Measurements from ENCODE around the gene RASSF7. TPM values are rescaled to one million over a fixed set of nuclear protein-coding genes. Genes with fewer than 3 reads are reported as not detected.

Gene RASSF7
- total and polyA plus RNA-seq, 7 donors: 0.65 to 1.4 (median 0.92) TPM; not detected in 1

GRCh38 chr11:606245-606644 lies 45.5 kb downstream of the RASSF7 start:
- Histone ChIP-seq H3K27me3 (ENCODE audit: insufficient read depth in 3 of 3, low read length in 2 of 3) (no peaks in the 10 kb centered on the region), H3K4me3 (no peak overlapping the region), H3K27ac (no peak overlapping the region), H3K36me3 (ENCODE audit: insufficient read depth in 1 of 2, low read depth in 1 of 2) (peaks cover 12 to 99% of the 10 kb centered on the region in 2 donors), H3K4me1 (no peaks in the 10 kb centered on the region), H3K9me3 (no peaks in the 10 kb centered on the region)
- no peak for DNase-seq
- no peak for TF ChIP-seq CTCF (IDR thresholded peaks at IDR 0.05)
- ATAC-seq: peak; percentile 26 to 47 (median 32)
- WGBS, 3 donors: 62 to 79% (median 64%) methylated on average over 10 to 19 of the region's 19 CpGs
- intact Hi-C loops (cut with DNase I): no loop called here

- no peak overlapping the region for H3K27ac ChIP-seq
- peaks cover 6% of the 10 kb centered on the region for H3K4me1 ChIP-seq
- peaks cover 13 to 99% of the 10 kb centered on the region in 2 donors for H3K36me3 ChIP-seq (ENCODE audit: insufficient read depth in 1 of 2, low read depth in 1 of 2)
- H3K27me3 ChIP-seq (ENCODE audit: insufficient read depth in 3 of 3, low read length in 2 of 3): no peaks in the 10 kb centered on the region
- no peak for DNase-seq
- no peak overlapping the region for H3K4me3 ChIP-seq
- ATAC-seq: no peak
- WGBS, 3 donors: 89 to 93% (median 92%) methylated on average over 35 of the region's 35 CpGs
- intact Hi-C loops (cut with DNase I): no loop called here
- no peak for TF ChIP-seq CTCF (IDR thresholded peaks at IDR 0.05)
- no peaks in the 10 kb centered on the region for H3K9me3 ChIP-seq
Measured at GRCh38 chr11:607020-607780, 46.4 kb downstream of the RASSF7 start.

- 83 to 88% (median 84%) methylated on average over 43 to 45 of the region's 45 CpGs for WGBS, 3 donors
- Histone ChIP-seq H3K27me3 (ENCODE audit: insufficient read depth in 3 of 3, low read length in 2 of 3) (no peaks in the 10 kb centered on the region), H3K4me1 (peaks cover 15% of the 10 kb centered on the region), H3K27ac (no peak overlapping the region), H3K4me3 (no peak overlapping the region), H3K36me3 (ENCODE audit: insufficient read depth in 1 of 2, low read depth in 1 of 2) (peaks cover 13 to 100% of the 10 kb centered on the region in 2 donors), H3K9me3 (no peaks in the 10 kb centered on the region)
- no peak for TF ChIP-seq CTCF (IDR thresholded peaks at IDR 0.05)
- DNase-seq (no peak), ATAC-seq (no peak)
- intact Hi-C loops (cut with DNase I): no loop called here
Measured at GRCh38 chr11:607971-608659, 47.3 kb downstream of the RASSF7 start.

GRCh38 chr11:608791-609251 lies 48.1 kb downstream of the RASSF7 start:
- H3K4me3 ChIP-seq: no peak overlapping the region
- 68 to 77% (median 76%) methylated on average over 28 of the region's 28 CpGs for WGBS, 3 donors
- no peak for TF ChIP-seq CTCF (IDR thresholded peaks at IDR 0.05)
- H3K27ac ChIP-seq: no peak overlapping the region
- peaks cover 20% of the 10 kb centered on the region for H3K4me1 ChIP-seq
- H3K36me3 ChIP-seq (ENCODE audit: insufficient read depth in 1 of 2, low read depth in 1 of 2): peaks cover 13 to 96% of the 10 kb centered on the region in 2 donors
- DNase-seq (no peak), ATAC-seq (no peak)
- intact Hi-C loops (cut with DNase I): no loop called here
- H3K9me3 ChIP-seq: no peaks in the 10 kb centered on the region
- H3K27me3 ChIP-seq (ENCODE audit: insufficient read depth in 3 of 3, low read length in 2 of 3): no peaks in the 10 kb centered on the region
